Calu3 (cell line): ENCODE results near the gene TADA2B. TPM values are rescaled to one million over a fixed set of nuclear protein-coding genes. Genes with fewer than 3 reads are reported as not detected.
A peak's percentile ranks its signal among the peaks of the same experiment; 100 is the strongest.

Experiments
- BruUV-seq: library from RNA; stranded (reverse); fragments of 400-500 nt; replicated peaks from 2 replicates; lab custom pipeline; 2021; lab: Mats Ljungman, UMichigan
- CTCF ChIA-PET: fragments of 300-600 bp; sonication (Branson Sonifier 250); formaldehyde crosslinking; loops from one replicate; lab custom pipeline; 2022; ENCODE audit warnings: antibody characterized with exemption; lab: Charles Lee
- DNase-seq: peaks from one replicate; pipeline ENCODE4 v3.0.0; 2022
- H3K27ac Mint-ChIP-seq: one replicate; pipeline ENCODE4 v1.8.0; 2022; ENCODE audit warnings: mixed read lengths; ENCODE audit not compliant: unreplicated experiment
- H3K27me3 Mint-ChIP-seq: one replicate; pipeline ENCODE4 v1.8.0; 2022; ENCODE audit warnings: mixed read lengths; ENCODE audit not compliant: unreplicated experiment
- H3K36me3 Mint-ChIP-seq: one replicate; pipeline ENCODE4 v1.8.0; 2022; ENCODE audit warnings: mild to moderate bottlenecking, moderate library complexity, mixed read lengths; ENCODE audit not compliant: insufficient read depth, unreplicated experiment
- H3K4me1 Mint-ChIP-seq: one replicate; pipeline ENCODE4 v1.8.0; 2022; ENCODE audit warnings: mild to moderate bottlenecking, low read depth, mixed read lengths; ENCODE audit not compliant: unreplicated experiment
- H3K4me3 Mint-ChIP-seq: one replicate; pipeline ENCODE4 v1.8.0; 2022; ENCODE audit warnings: mild to moderate bottlenecking, low read depth, moderate library complexity, mixed read lengths; ENCODE audit not compliant: unreplicated experiment
- H3K9me3 Mint-ChIP-seq: one replicate; pipeline ENCODE4 v1.8.0; 2022; ENCODE audit warnings: low read depth, mixed read lengths; ENCODE audit not compliant: unreplicated experiment
- CTCF ChIP-seq: fragments of 200-600 bp; IDR thresholded peaks from one replicate; pipeline ENCODE4 v1.8.0; 2022; ENCODE audit warnings: antibody characterized with exemption; ENCODE audit not compliant: unreplicated experiment
- intact Hi-C: fragments of 100-400 bp; cut with micrococcal nuclease; formaldehyde crosslinking; loops from one replicate; pipeline ENCODE4 v1.10.0; 2022; ENCODE audit not compliant: unreplicated experiment
- total RNA-seq: library from RNA; stranded (reverse); gene quantifications from 2 replicates; pipeline ENCODE4 v1.2.3, GENCODE V29; 2022

The TADA2B gene
- total RNA-seq, 1 experiment from 2014 or later, result 15.1 TPM

GRCh38 chr4:7068883-7069282, 25.7 kb downstream of the TADA2B start:
- no peak for TF ChIP-seq CTCF
- H3K27me3 Mint-ChIP-seq, result peaks cover 30% of the 10 kb centered on the region
- peaks cover 21% of the 10 kb centered on the region for H3K36me3 Mint-ChIP-seq
- peaks cover 8% of the 10 kb centered on the region for H3K4me1 Mint-ChIP-seq
- BruUV-seq, result no TSS peak
- DNase-seq, result no peak
- peak overlapping the region; percentile 84 for H3K27ac Mint-ChIP-seq
- intact Hi-C loops, result no loop called here
- CTCF ChIA-PET, result interaction anchor here (1.1 kb wide), 1 partner anchor 195 kb away, joined by 3 read pairs; no protein-coding TSS in a partner anchor
- H3K4me3 Mint-ChIP-seq, result peak overlapping the region; percentile 83
- H3K9me3 Mint-ChIP-seq, result no peaks in the 10 kb centered on the region

- DNase-seq, result peak; percentile 86
- Mint-ChIP-seq H3K27me3 (peaks cover 30% of the 10 kb centered on the region), H3K4me1 (peaks cover 8% of the 10 kb centered on the region), H3K27ac (no peak overlapping the region), H3K9me3 (no peaks in the 10 kb centered on the region), H3K36me3 (peaks cover 21% of the 10 kb centered on the region), H3K4me3 (no peak overlapping the region)
- CTCF ChIA-PET, result interaction anchor here (0.6 to 1.1 kb wide), 8 partner anchors 21 to 354 kb away, joined by 3 to 6 read pairs (median 3); no protein-coding TSS in a partner anchor
- TF ChIP-seq CTCF, result peak; percentile 83
- BruUV-seq, result no TSS peak
- intact Hi-C loops, result loop anchor here (10.0 kb wide), 1 partner anchor 86 kb away; no protein-coding TSS in a partner anchor
Measured at GRCh38 chr4:7070729-7071511, 27.7 kb downstream of the TADA2B start.

GRCh38 chr4:7073059-7073458, 29.9 kb downstream of the TADA2B start:
- no peak overlapping the region for H3K4me3 Mint-ChIP-seq
- no peak for TF ChIP-seq CTCF
- peaks cover 30% of the 10 kb centered on the region for H3K27me3 Mint-ChIP-seq
- no peak overlapping the region for H3K27ac Mint-ChIP-seq
- BruUV-seq, result no TSS peak
- no peak for DNase-seq
- H3K9me3 Mint-ChIP-seq, result no peaks in the 10 kb centered on the region
- intact Hi-C loops, result loop anchor here (10.0 kb wide), 1 partner anchor 88 kb away; no protein-coding TSS in a partner anchor
- H3K4me1 Mint-ChIP-seq, result peaks cover 8% of the 10 kb centered on the region
- CTCF ChIA-PET, result no interaction called here
- peaks cover 7% of the 10 kb centered on the region for H3K36me3 Mint-ChIP-seq

GRCh38 chr4:7073526-7074390, 30.6 kb downstream of the TADA2B start:
- H3K4me3 Mint-ChIP-seq, result no peak overlapping the region
- peak; percentile 43 for DNase-seq
- no peak overlapping the region for H3K27ac Mint-ChIP-seq
- no TSS peak for BruUV-seq
- no peaks in the 10 kb centered on the region for H3K9me3 Mint-ChIP-seq
- H3K27me3 Mint-ChIP-seq, result peaks cover 30% of the 10 kb centered on the region
- CTCF ChIA-PET, result no interaction called here
- no peak for TF ChIP-seq CTCF
- peaks cover under 1% of the 10 kb centered on the region for H3K36me3 Mint-ChIP-seq
- intact Hi-C loops, result loop anchor here (10.0 kb wide), 1 partner anchor 89 kb away; no protein-coding TSS in a partner anchor
- peaks cover 8% of the 10 kb centered on the region for H3K4me1 Mint-ChIP-seq
